K562 (cell line): Measurements from ENCODE around the gene SHE. TPM values are rescaled to one million over a fixed set of nuclear protein-coding genes. Genes with fewer than 3 reads are reported as not detected.

Experiments
- ATAC-seq: fragments of 200-7000 bp; cut with Tn5 transposase; 3 replicates; pipeline ENCODE4 v1.9.1; 2020; ENCODE audit warnings: moderate library complexity
- BruUV-seq: library from RNA; stranded (reverse); fragments of 400-500 nt; replicated peaks from 2 replicates; lab custom pipeline; 2021; lab: Mats Ljungman, UMichigan
- CTCF ChIA-PET: fragments of 300-600 bp; formaldehyde crosslinking; extraction: SDS; loops from one replicate; lab custom pipeline; 2021; ENCODE audit warnings: low intra/inter-chr PET ratio; lab: Yijun Ruan, JAX
- POLR2A ChIA-PET: fragments of 300-600, 350-650 bp; sonication (Branson Sonifier 250); formaldehyde crosslinking; extraction: SDS; loops from one replicate; lab custom pipeline; 2021; ENCODE audit warnings: antibody characterized with exemption, inconsistent platforms; lab: Yijun Ruan, JAX
- DNase-seq, 4 experiments: peaks; one replicate each; pipeline versions ENCODE4 v3.0.0 to v3.0.0-alpha.2; 2011 to 2018; ENCODE audit warnings: low spot score in 3 of 4, mixed read lengths in 3 of 4; ENCODE audit errors: extremely low read depth in 1 of 4
- FAIRE-seq: peaks from 2 replicates; lab custom pipeline; 2011; peaks lifted over from hg19 to GRCh38; lab: Jason Lieb, UNC
- H2AFZ ChIP-seq: 2 replicates; pipeline ENCODE4 v1.6.0; 2011; ENCODE audit warnings: low read depth, low read length, control low read depth, inconsistent platforms
- H3K27ac ChIP-seq: fragments of 200-600 bp; 3 replicates; pipeline ENCODE4 v1.8.0; 2011; ENCODE audit warnings: low read depth, mild to moderate bottlenecking, control low read depth, inconsistent platforms, low read length, moderate library complexity, mixed read lengths; ENCODE audit errors: extremely low read depth
- H3K27me3 ChIP-seq, 2 experiments: fragments of 300-600 bp in 1 of 2; 2 replicates in 1 of 2; 3 replicates in 1 of 2; pipeline versions ENCODE4 v1.6.0 to v1.8.0; 2011; ENCODE audit warnings: inconsistent platforms in 2 of 2, low read length in 2 of 2, mild to moderate bottlenecking in 1 of 2, mixed read lengths in 1 of 2, moderate library complexity in 1 of 2; ENCODE audit not compliant: control insufficient read depth in 2 of 2, insufficient read depth in 2 of 2
- H3K36me3 ChIP-seq: fragments of 300-600 bp; 3 replicates; pipeline ENCODE4 v1.8.0; 2011; ENCODE audit warnings: mild to moderate bottlenecking, low read length, inconsistent platforms; ENCODE audit not compliant: control insufficient read depth, insufficient read depth
- H3K4me1 ChIP-seq, 2 experiments: fragments of 200-600 bp in 1 of 2; replicated peaks in 1 of 2; 2 replicates in 1 of 2; 3 replicates in 1 of 2; pipeline versions ENCODE4 v1.5.1 to v1.8.0; 2011; ENCODE audit warnings: inconsistent platforms in 2 of 2, low read length in 2 of 2, mild to moderate bottlenecking in 1 of 2, mixed read lengths in 1 of 2, moderate library complexity in 1 of 2; ENCODE audit not compliant: control insufficient read depth in 2 of 2, insufficient read depth in 2 of 2
- H3K4me2 ChIP-seq: 2 replicates; pipeline ENCODE4 v1.6.1; 2011; ENCODE audit warnings: low read length, control low read depth, inconsistent platforms, mixed read lengths; ENCODE audit not compliant: insufficient read depth
- H3K4me3 ChIP-seq: fragments of 200-600 bp; sonication (generic), shearing (Covaris generic); 2 replicates; pipeline ENCODE4 v1.5.1; 2016; ENCODE audit warnings: control low read depth, inconsistent platforms
- H3K79me2 ChIP-seq: fragments of 200-600 bp; 3 replicates; pipeline ENCODE4 v1.8.0; 2011; ENCODE audit warnings: low read length, inconsistent platforms; ENCODE audit not compliant: control insufficient read depth, insufficient read depth
- H3K9ac ChIP-seq, 2 experiments: 2 replicates each; pipeline versions ENCODE4 v1.6.0 to v1.6.1; 2011; ENCODE audit warnings: low read depth in 2 of 2, low read length in 2 of 2, control low read depth in 1 of 2, inconsistent platforms in 1 of 2, mild to moderate bottlenecking in 1 of 2, mixed read lengths in 1 of 2; ENCODE audit not compliant: insufficient read depth in 1 of 2
- H3K9me1 ChIP-seq: one replicate; pipeline ENCODE4 v1.6.0; 2011; ENCODE audit warnings: inconsistent platforms, mild to moderate bottlenecking, low read length, moderate library complexity; ENCODE audit not compliant: control insufficient read depth, insufficient read depth
- H3K9me3 ChIP-seq: replicated peaks from 2 replicates; pipeline ENCODE4 v1.5.1; 2011; ENCODE audit warnings: low read depth, low read length, inconsistent platforms; ENCODE audit not compliant: control insufficient read depth, insufficient read depth
- H4K20me1 ChIP-seq: replicated peaks from 2 replicates; pipeline ENCODE4 v1.6.1; 2011; ENCODE audit warnings: low read length, inconsistent platforms, mixed read lengths; ENCODE audit not compliant: control insufficient read depth, insufficient read depth
- CBFB ChIP-seq: sonication (generic); formaldehyde crosslinking; IDR thresholded peaks from 2 replicates; pipeline ENCODE4 v1.4.0; 2020; ENCODE audit warnings: mild to moderate bottlenecking, missing genetic modification reagents
- SPI1 ChIP-seq: IDR thresholded peaks from 2 replicates; pipeline ENCODE4 v1.6.1; 2011; ENCODE audit warnings: low read depth, low read length, control low read depth, borderline replicate concordance
- STAT6 ChIP-seq: sonication (generic); formaldehyde crosslinking; IDR thresholded peaks from 2 replicates; pipeline ENCODE4 v1.8.1; 2023; ENCODE audit warnings: mild to moderate bottlenecking, missing genetic modification reagents
- WGBS: fragments of 100-300 bp; shearing (Covaris generic); methylation state at CpG from one replicate; pipeline ENCODE4 v1.1.6; 2016; ENCODE audit warnings: low coverage, mixed read lengths; ENCODE audit not compliant: insufficient coverage; ENCODE audit errors: missing lambda C conversion rate; 5-methylcytosine and 5-hydroxymethylcytosine counted together
- in situ Hi-C: fragments of 300-500 bp; cut with MboI; formaldehyde crosslinking; loops from 4 replicates; pipeline ENCODE4 v1.15.0; 2018; ENCODE audit warnings: inconsistent platforms, mixed read lengths
- intact Hi-C: fragments of 100-400 bp; cut with micrococcal nuclease; formaldehyde crosslinking; loops from 2 replicates; pipeline ENCODE4 v1.14.2; 2022
- polyA plus RNA-seq, 8 experiments: library from polyadenylated mRNA; depleted of rRNA in 4 of 8; stranded (reverse) in 5 of 8; unstranded in 3 of 8; fragments of >200 nt; fragmentation: Nextera tagmentation in 2 of 8; fragmentation: Illumina TruSeq in 1 of 8; extraction: Ambion mirVana in 2 of 8; extraction: Trizol in 1 of 8; gene quantifications; 2 replicates each; pipeline versions ENCODE4 v1.2.1 to v1.2.3, GENCODE V29; 2011 to 2014; ENCODE audit warnings: inconsistent platforms in 1 of 8, missing spikeins in 1 of 8
- total RNA-seq, 7 experiments: library from RNA; depleted of rRNA in 6 of 7; stranded (reverse); fragments of >200 nt in 6 of 7; fragmentation: Illumina TruSeq in 2 of 7; extraction: Trizol in 2 of 7; gene quantifications; 2 replicates each; pipeline versions ENCODE4 v1.2.1 to v1.2.3, GENCODE V29; 2011 to 2021; ENCODE audit warnings: low replicate concordance in 1 of 7

Gene SHE
- total and polyA plus RNA-seq, 9 of the 15 experiments (the other 6 are each of a cell fraction or from before 2014, with no cell fraction given): 0.01 to 0.05 TPM; not detected in 7

- 21% methylated on average over 18 of the region's 18 CpGs for WGBS
- Histone ChIP-seq H3K9ac (peak overlapping the region in 1 of 2 experiments; percentile 14; a peak in 1 of 4 replicates), H3K9me3 (no peaks in the 10 kb centered on the region), H3K4me3 (no peak overlapping the region), H3K27ac (no peak overlapping the region), H3K9me1 (no peaks in the 10 kb centered on the region), H4K20me1 (no peaks in the 10 kb centered on the region; the same call in 1 of the 2 replicates), H3K27me3 (peaks cover 11 to 33% of the 10 kb centered on the region in 2 experiments), H3K36me3 (no peaks in the 10 kb centered on the region), H3K79me2 (no peaks in the 10 kb centered on the region), H3K4me2 (no peak overlapping the region), H2AFZ (no peak overlapping the region), H3K4me1 (peaks cover 3 to 22% of the 10 kb centered on the region in 2 experiments; a peak in 4 of 5 replicates)
- intact Hi-C loops: no loop called here
- in situ Hi-C loops: no loop called here
- BruUV-seq: no TSS peak
- DNase-seq (peak in 2 of 4 experiments; percentile 30 to 33), ATAC-seq (peak; percentile 63), FAIRE-seq (peak; percentile 15)
- ChIA-PET POLR2A (interaction anchor here (0.7 to 1.4 kb wide), 3 partner anchors 10 to 48 kb away, joined by 4 to 8 read pairs (median 4); no protein-coding TSS in a partner anchor), CTCF (no interaction called here)
- peak; percentile 29; the same call in 1 of the 2 replicates for TF ChIP-seq CBFB (CRISPR knock-in tag)
- no peak for TF ChIP-seq STAT6 (CRISPR knock-in tag)
- TF ChIP-seq SPI1: peak; percentile 66
These were observed 67.7 kb downstream of the SHE start for GRCh38 chr1:154434346-154435085.
